PC-3 (cell line): ENCODE data around the gene OSMR. TPM values are rescaled to one million over a fixed set of nuclear protein-coding genes. Genes with fewer than 3 reads are reported as not detected.

Experiments
- ATAC-seq: fragments of 200-7000 bp; cut with Tn5 transposase; 2 replicates; pipeline ENCODE4 v1.9.1; 2020; ENCODE audit warnings: mild to moderate bottlenecking, moderate library complexity
- BruUV-seq: library from RNA; stranded (reverse); fragments of 400-500 nt; replicated peaks from 2 replicates; lab custom pipeline; 2021; lab: Mats Ljungman, UMichigan
- CTCF ChIA-PET: fragments of 300-600 bp; sonication (Branson Sonifier 250); formaldehyde crosslinking; loops from one replicate; lab custom pipeline; 2022; ENCODE audit warnings: antibody characterized with exemption; lab: Charles Lee
- POLR2A ChIA-PET: fragments of 300-600 bp; sonication (Branson Sonifier 250); formaldehyde crosslinking; loops from one replicate; lab custom pipeline; 2022; ENCODE audit warnings: antibody characterized with exemption; ENCODE audit not compliant: unreplicated experiment; lab: Charles Lee
- DNase-seq: peaks from one replicate; pipeline ENCODE4 v3.0.0-alpha.2; 2015
- H2AFZ ChIP-seq: fragments of 300-600 bp; sonication (generic); 2 replicates; pipeline ENCODE4 v1.6.0; 2016; ENCODE audit warnings: antibody characterized with exemption, low read length
- H3F3A ChIP-seq: fragments of 300-600 bp; sonication (generic); one replicate; pipeline ENCODE4 v1.6.0; 2017; ENCODE audit warnings: antibody characterized with exemption, low read length, control low read depth, mild to moderate bottlenecking; ENCODE audit not compliant: unreplicated experiment
- H3K27ac ChIP-seq: fragments of 300-600 bp; sonication (generic); 2 replicates; pipeline ENCODE4 v1.5.1; 2016; ENCODE audit warnings: mild to moderate bottlenecking, low read length
- H3K27me3 ChIP-seq: fragments of 300-600 bp; sonication (generic); 2 replicates; pipeline ENCODE4 v1.6.1; 2016; ENCODE audit warnings: low read length, mixed read lengths
- H3K36me3 ChIP-seq: fragments of 300-600 bp; sonication (generic); 2 replicates; pipeline ENCODE4 v1.6.1; 2016; ENCODE audit warnings: low read depth, mixed run types, low read length, mixed read lengths
- H3K4me1 ChIP-seq: fragments of 300-600 bp; sonication (generic); 2 replicates; pipeline ENCODE4 v1.5.1; 2016; ENCODE audit warnings: low read length; ENCODE audit not compliant: insufficient read depth
- H3K4me2 ChIP-seq: fragments of 300-600 bp; sonication (generic); 2 replicates; pipeline ENCODE4 v1.6.0; 2016; ENCODE audit warnings: low read length
- H3K4me3 ChIP-seq: fragments of 300-600 bp; sonication (generic); 2 replicates; pipeline ENCODE4 v1.5.1; 2016; ENCODE audit warnings: mild to moderate bottlenecking, low read length, mixed read lengths
- H3K79me2 ChIP-seq: fragments of 300-600 bp; sonication (generic); 2 replicates; pipeline ENCODE4 v1.6.1; 2017; ENCODE audit warnings: low read length, mixed read lengths
- H3K9ac ChIP-seq: fragments of 300-600 bp; sonication (generic); 2 replicates; pipeline ENCODE4 v1.6.0; 2016; ENCODE audit warnings: mild to moderate bottlenecking, low read length
- H3K9me2 ChIP-seq: fragments of 300-600 bp; sonication (generic); replicated peaks from 2 replicates; pipeline ENCODE4 v1.6.1; 2016; ENCODE audit warnings: mixed run types, low read length, mixed read lengths
- H3K9me3 ChIP-seq: fragments of 300-600 bp; sonication (generic); 2 replicates; pipeline ENCODE4 v1.6.1; 2016; ENCODE audit warnings: low read length, mixed read lengths
- H4K20me1 ChIP-seq: fragments of 300-600 bp; sonication (generic); 2 replicates; pipeline ENCODE4 v1.6.1; 2016; ENCODE audit warnings: low read length, mixed read lengths
- EZH2 ChIP-seq: fragments of 300-600 bp; sonication (generic); IDR thresholded peaks from one replicate; pipeline ENCODE4 v1.6.1; 2017; ENCODE audit warnings: antibody characterized with exemption, mild to moderate bottlenecking, low read length; ENCODE audit not compliant: unreplicated experiment
- EZH2phosphoT487 ChIP-seq: fragments of 300-600 bp; sonication (generic); IDR thresholded peaks from 2 replicates; pipeline ENCODE4 v1.6.1; 2018; ENCODE audit warnings: mild to moderate bottlenecking, antibody characterized with exemption, low read length, borderline replicate concordance
- intact Hi-C: fragments of 100-400 bp; cut with micrococcal nuclease; formaldehyde crosslinking; loops from 2 replicates; pipeline ENCODE4 v1.9.0; 2023
- total RNA-seq: library from RNA; depleted of rRNA; stranded (reverse); fragments of >200 nt; gene quantifications from 2 replicates; pipeline ENCODE4 v1.2.3, GENCODE V29; 2014
- TF ChIP-seq, protein P1 (sequence below): fragments of 300-600 bp; sonication (generic); conservative IDR thresholded peaks from 2 replicates; pipeline ENCODE4 v1.5.1; 2017; ENCODE audit warnings: antibody characterized with exemption, low read depth, mild to moderate bottlenecking, low read length

Gene OSMR
- total RNA-seq, 1 experiment from 2014 or later, result 13.7 TPM

- TF ChIP-seq, protein P1, sequence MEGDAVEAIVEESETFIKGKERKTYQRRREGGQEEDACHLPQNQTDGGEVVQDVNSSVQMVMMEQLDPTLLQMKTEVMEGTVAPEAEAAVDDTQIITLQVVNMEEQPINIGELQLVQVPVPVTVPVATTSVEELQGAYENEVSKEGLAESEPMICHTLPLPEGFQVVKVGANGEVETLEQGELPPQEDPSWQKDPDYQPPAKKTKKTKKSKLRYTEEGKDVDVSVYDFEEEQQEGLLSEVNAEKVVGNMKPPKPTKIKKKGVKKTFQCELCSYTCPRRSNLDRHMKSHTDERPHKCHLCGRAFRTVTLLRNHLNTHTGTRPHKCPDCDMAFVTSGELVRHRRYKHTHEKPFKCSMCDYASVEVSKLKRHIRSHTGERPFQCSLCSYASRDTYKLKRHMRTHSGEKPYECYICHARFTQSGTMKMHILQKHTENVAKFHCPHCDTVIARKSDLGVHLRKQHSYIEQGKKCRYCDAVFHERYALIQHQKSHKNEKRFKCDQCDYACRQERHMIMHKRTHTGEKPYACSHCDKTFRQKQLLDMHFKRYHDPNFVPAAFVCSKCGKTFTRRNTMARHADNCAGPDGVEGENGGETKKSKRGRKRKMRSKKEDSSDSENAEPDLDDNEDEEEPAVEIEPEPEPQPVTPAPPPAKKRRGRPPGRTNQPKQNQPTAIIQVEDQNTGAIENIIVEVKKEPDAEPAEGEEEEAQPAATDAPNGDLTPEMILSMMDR, result no peak
- TF ChIP-seq EZH2phosphoT487 (no peak), EZH2 (no peak)
- Histone ChIP-seq H3K4me1 (peaks cover 11% of the 10 kb centered on the region), H3K4me2 (no peak overlapping the region), H4K20me1 (no peaks in the 10 kb centered on the region), H3K27me3 (no peaks in the 10 kb centered on the region), H3K79me2 (no peaks in the 10 kb centered on the region), H3K9me2 (no peaks in the 10 kb centered on the region), H3K9me3 (no peaks in the 10 kb centered on the region), H3F3A (no peaks in the 10 kb centered on the region), H2AFZ (no peak overlapping the region), H3K4me3 (no peak overlapping the region), H3K36me3 (no peaks in the 10 kb centered on the region), H3K9ac (no peak overlapping the region), H3K27ac (no peak overlapping the region)
- BruUV-seq, result no TSS peak
- POLR2A ChIA-PET, result no interaction called here
- no peak for DNase-seq
- CTCF ChIA-PET, result no interaction called here
- intact Hi-C loops, result no loop called here
- no peak for ATAC-seq
These were observed 48.0 kb upstream of the OSMR start for GRCh38 chr5:38797838-38798237.

DNA sequence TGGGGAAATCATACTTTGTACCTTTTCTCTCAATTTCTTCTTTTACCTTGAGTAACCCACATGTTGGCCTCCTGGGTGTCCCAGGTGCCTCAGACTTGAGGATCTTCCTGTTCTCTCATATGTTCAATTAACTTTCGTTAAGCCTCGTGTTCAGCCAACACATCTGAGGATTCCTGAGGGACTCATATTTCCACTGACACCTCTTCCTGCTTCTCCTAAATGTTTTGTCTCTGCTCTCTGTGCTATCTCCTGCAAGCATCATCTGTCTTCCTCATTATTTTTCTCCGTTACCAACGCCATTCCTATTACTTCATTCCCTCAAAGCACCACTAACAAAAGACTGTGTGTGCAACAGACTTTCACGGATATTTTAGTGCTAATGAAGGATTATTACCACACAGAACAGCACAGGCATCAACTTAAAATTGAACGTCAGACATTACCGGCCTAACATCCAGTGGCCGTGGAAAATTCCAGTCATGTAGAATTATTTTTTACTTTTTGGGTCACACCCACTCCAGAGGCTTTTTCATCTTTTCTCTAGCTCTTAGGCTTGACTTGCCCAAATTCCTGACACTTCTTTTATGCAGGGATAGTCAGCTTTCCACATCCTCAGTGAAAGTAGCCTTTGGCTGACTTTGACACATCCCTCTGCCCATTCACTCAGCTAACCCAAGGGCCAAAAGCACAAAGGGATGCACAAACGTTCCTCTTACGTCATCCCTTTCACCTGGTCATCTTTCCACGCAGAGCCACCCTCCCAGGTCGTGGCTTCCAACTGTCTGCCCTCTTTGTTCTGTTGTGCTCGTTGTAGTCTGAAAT lies 46.0 kb upstream of the OSMR start:
- ChIA-PET POLR2A (no interaction called here), CTCF (no interaction called here)
- H3K9me3 ChIP-seq, result no peaks in the 10 kb centered on the region
- ATAC-seq (no peak), DNase-seq (no peak)
- TF ChIP-seq, protein P1, result no peak
- TF ChIP-seq EZH2phosphoT487, result no peak
- no peak for TF ChIP-seq EZH2
- intact Hi-C loops, result no loop called here
- no peaks in the 10 kb centered on the region for H3F3A ChIP-seq
- no peaks in the 10 kb centered on the region for H3K9me2 ChIP-seq
- H3K79me2 ChIP-seq, result no peaks in the 10 kb centered on the region
- no TSS peak for BruUV-seq
- no peaks in the 10 kb centered on the region for H4K20me1 ChIP-seq
- no peaks in the 10 kb centered on the region for H3K27me3 ChIP-seq
- no peak overlapping the region for H2AFZ ChIP-seq
- H3K9ac ChIP-seq, result no peak overlapping the region
- H3K27ac ChIP-seq, result no peak overlapping the region
- H3K4me3 ChIP-seq, result no peak overlapping the region
- no peaks in the 10 kb centered on the region for H3K36me3 ChIP-seq
- peaks cover 11% of the 10 kb centered on the region for H3K4me1 ChIP-seq
- no peak overlapping the region for H3K4me2 ChIP-seq

GRCh38 chr5:38800515-38800914 lies 45.3 kb upstream of the OSMR start:
- H3K79me2 ChIP-seq, result no peaks in the 10 kb centered on the region
- H3K4me2 ChIP-seq, result no peak overlapping the region
- intact Hi-C loops, result no loop called here
- no TSS peak for BruUV-seq
- H3K9ac ChIP-seq, result no peak overlapping the region
- peaks cover 11% of the 10 kb centered on the region for H3K4me1 ChIP-seq
- no peak overlapping the region for H2AFZ ChIP-seq
- H3K4me3 ChIP-seq, result no peak overlapping the region
- no peaks in the 10 kb centered on the region for H3K9me2 ChIP-seq
- H3K9me3 ChIP-seq, result no peaks in the 10 kb centered on the region
- ChIA-PET POLR2A (no interaction called here), CTCF (no interaction called here)
- no peak for TF ChIP-seq EZH2
- TF ChIP-seq EZH2phosphoT487, result no peak
- TF ChIP-seq, protein P1, result no peak
- H4K20me1 ChIP-seq, result no peaks in the 10 kb centered on the region
- no peaks in the 10 kb centered on the region for H3K36me3 ChIP-seq
- DNase-seq (no peak), ATAC-seq (no peak)
- no peaks in the 10 kb centered on the region for H3K27me3 ChIP-seq
- H3K27ac ChIP-seq, result no peak overlapping the region
- no peaks in the 10 kb centered on the region for H3F3A ChIP-seq
